Stimulated activated CD8-positive, alpha-beta memory T cell treated with anti-CD3 and anti-CD28 coated beads, Interleukin-12 subunit alpha, Interleukin-12 subunit beta, amount 100 ng/mL, for 1 hour (primary cell): ENCODE results near the gene CNTN2.

Source experiments
- DNase-seq: peaks from one replicate; pipeline ENCODE4 v3.0.0-alpha.2; 2020; ENCODE audit warnings: low read depth

The CNTN2 gene

DNA sequence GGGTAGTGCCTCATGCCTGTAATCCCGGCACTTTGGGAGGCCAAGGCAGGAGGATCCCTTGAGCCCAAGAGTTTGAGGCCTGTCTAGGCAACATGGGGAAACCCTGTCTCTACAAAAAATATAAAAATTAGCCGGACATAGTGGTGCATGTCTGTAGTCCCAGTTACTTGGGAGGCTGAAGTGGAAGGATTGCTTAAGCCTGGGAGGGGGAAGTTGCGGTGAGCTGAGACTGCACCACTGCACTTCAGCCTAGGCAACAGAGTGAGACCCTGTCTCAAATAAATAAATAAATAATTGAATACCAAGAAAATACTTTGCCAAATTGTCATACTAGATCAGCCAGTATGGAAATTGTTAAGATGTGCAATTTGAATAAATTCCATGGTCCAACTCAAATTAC, 84.6 kb downstream of the CNTN2 start:
- DNase-seq = no peak
